PC-3 (cell line): ENCODE results near the gene DUSP28. TPM values are rescaled to one million over a fixed set of nuclear protein-coding genes. Genes with fewer than 3 reads are reported as not detected.

Experiments used
- ATAC-seq: fragments of 200-7000 bp; cut with Tn5 transposase; 2 replicates; pipeline ENCODE4 v1.9.1; 2020; ENCODE audit warnings: mild to moderate bottlenecking, moderate library complexity
- BruUV-seq: library from RNA; stranded (reverse); fragments of 400-500 nt; replicated peaks from 2 replicates; lab custom pipeline; 2021; lab: Mats Ljungman, UMichigan
- CTCF ChIA-PET: fragments of 300-600 bp; sonication (Branson Sonifier 250); formaldehyde crosslinking; loops from one replicate; lab custom pipeline; 2022; ENCODE audit warnings: antibody characterized with exemption; lab: Charles Lee
- POLR2A ChIA-PET: fragments of 300-600 bp; sonication (Branson Sonifier 250); formaldehyde crosslinking; loops from one replicate; lab custom pipeline; 2022; ENCODE audit warnings: antibody characterized with exemption; ENCODE audit not compliant: unreplicated experiment; lab: Charles Lee
- DNase-seq: peaks from one replicate; pipeline ENCODE4 v3.0.0-alpha.2; 2015
- H2AFZ ChIP-seq: fragments of 300-600 bp; sonication (generic); 2 replicates; pipeline ENCODE4 v1.6.0; 2016; ENCODE audit warnings: antibody characterized with exemption, low read length
- H3F3A ChIP-seq: fragments of 300-600 bp; sonication (generic); one replicate; pipeline ENCODE4 v1.6.0; 2017; ENCODE audit warnings: antibody characterized with exemption, low read length, control low read depth, mild to moderate bottlenecking; ENCODE audit not compliant: unreplicated experiment
- H3K27ac ChIP-seq: fragments of 300-600 bp; sonication (generic); 2 replicates; pipeline ENCODE4 v1.5.1; 2016; ENCODE audit warnings: mild to moderate bottlenecking, low read length
- H3K27me3 ChIP-seq: fragments of 300-600 bp; sonication (generic); 2 replicates; pipeline ENCODE4 v1.6.1; 2016; ENCODE audit warnings: low read length, mixed read lengths
- H3K36me3 ChIP-seq: fragments of 300-600 bp; sonication (generic); 2 replicates; pipeline ENCODE4 v1.6.1; 2016; ENCODE audit warnings: low read depth, mixed run types, low read length, mixed read lengths
- H3K4me1 ChIP-seq: fragments of 300-600 bp; sonication (generic); 2 replicates; pipeline ENCODE4 v1.5.1; 2016; ENCODE audit warnings: low read length; ENCODE audit not compliant: insufficient read depth
- H3K4me2 ChIP-seq: fragments of 300-600 bp; sonication (generic); 2 replicates; pipeline ENCODE4 v1.6.0; 2016; ENCODE audit warnings: low read length
- H3K4me3 ChIP-seq: fragments of 300-600 bp; sonication (generic); 2 replicates; pipeline ENCODE4 v1.5.1; 2016; ENCODE audit warnings: mild to moderate bottlenecking, low read length, mixed read lengths
- H3K79me2 ChIP-seq: fragments of 300-600 bp; sonication (generic); 2 replicates; pipeline ENCODE4 v1.6.1; 2017; ENCODE audit warnings: low read length, mixed read lengths
- H3K9ac ChIP-seq: fragments of 300-600 bp; sonication (generic); 2 replicates; pipeline ENCODE4 v1.6.0; 2016; ENCODE audit warnings: mild to moderate bottlenecking, low read length
- H3K9me2 ChIP-seq: fragments of 300-600 bp; sonication (generic); replicated peaks from 2 replicates; pipeline ENCODE4 v1.6.1; 2016; ENCODE audit warnings: mixed run types, low read length, mixed read lengths
- H3K9me3 ChIP-seq: fragments of 300-600 bp; sonication (generic); 2 replicates; pipeline ENCODE4 v1.6.1; 2016; ENCODE audit warnings: low read length, mixed read lengths
- H4K20me1 ChIP-seq: fragments of 300-600 bp; sonication (generic); 2 replicates; pipeline ENCODE4 v1.6.1; 2016; ENCODE audit warnings: low read length, mixed read lengths
- EZH2 ChIP-seq: fragments of 300-600 bp; sonication (generic); IDR thresholded peaks from one replicate; pipeline ENCODE4 v1.6.1; 2017; ENCODE audit warnings: antibody characterized with exemption, mild to moderate bottlenecking, low read length; ENCODE audit not compliant: unreplicated experiment
- EZH2phosphoT487 ChIP-seq: fragments of 300-600 bp; sonication (generic); IDR thresholded peaks from 2 replicates; pipeline ENCODE4 v1.6.1; 2018; ENCODE audit warnings: mild to moderate bottlenecking, antibody characterized with exemption, low read length, borderline replicate concordance
- intact Hi-C: fragments of 100-400 bp; cut with micrococcal nuclease; formaldehyde crosslinking; loops from 2 replicates; pipeline ENCODE4 v1.9.0; 2023
- total RNA-seq: library from RNA; depleted of rRNA; stranded (reverse); fragments of >200 nt; gene quantifications from 2 replicates; pipeline ENCODE4 v1.2.3, GENCODE V29; 2014
- TF ChIP-seq, protein P1 (sequence below): fragments of 300-600 bp; sonication (generic); conservative IDR thresholded peaks from 2 replicates; pipeline ENCODE4 v1.5.1; 2017; ENCODE audit warnings: antibody characterized with exemption, low read depth, mild to moderate bottlenecking, low read length

DUSP28 gene
- total RNA-seq, 1 experiment from 2014 or later = 8.3 TPM

DNA sequence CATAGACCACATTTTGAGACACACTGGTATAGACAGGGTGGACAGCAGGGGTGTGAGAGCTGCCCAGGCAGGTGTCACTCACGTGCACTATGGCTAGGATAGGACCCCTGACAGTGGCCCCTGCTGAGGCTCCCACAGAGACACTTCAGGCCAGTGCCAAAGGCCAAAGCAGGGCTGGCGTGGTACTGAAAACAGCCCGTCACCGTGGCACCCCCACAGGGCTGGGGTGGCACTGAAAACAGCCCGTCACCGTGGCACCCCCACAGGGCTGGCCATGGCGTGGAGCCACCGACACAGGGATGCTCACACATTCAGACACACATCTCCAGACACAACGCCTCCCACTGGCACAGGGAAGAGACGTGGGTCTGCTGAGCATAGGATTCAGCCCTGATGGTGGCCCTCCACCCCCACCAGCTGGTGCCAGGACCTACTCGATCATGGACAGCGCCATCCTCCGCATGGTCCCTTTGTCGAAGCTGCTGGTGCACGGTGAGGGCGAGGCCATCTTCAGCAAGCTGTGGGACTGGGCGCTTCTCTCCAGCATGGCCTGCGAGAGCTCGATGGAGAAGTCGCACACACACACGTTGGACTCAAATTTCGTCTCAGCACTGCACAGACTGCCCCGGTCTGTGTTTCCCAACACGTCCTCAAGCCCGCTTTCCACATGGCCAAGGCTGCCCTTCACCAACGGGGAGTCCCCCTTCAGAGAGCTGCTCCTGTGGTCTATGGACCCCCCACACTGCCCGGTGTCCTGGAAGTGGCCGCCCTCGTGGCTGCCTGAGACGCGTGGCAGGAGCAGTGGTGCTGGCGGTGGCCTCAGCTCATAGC is 36.5 kb upstream of the DUSP28 start:
- no peaks in the 10 kb centered on the region for H3F3A ChIP-seq
- H3K27ac ChIP-seq = no peak overlapping the region
- no TSS peak for BruUV-seq
- no peaks in the 10 kb centered on the region for H4K20me1 ChIP-seq
- H3K4me2 ChIP-seq = no peak overlapping the region
- no peaks in the 10 kb centered on the region for H3K9me2 ChIP-seq
- H3K9me3 ChIP-seq = peaks cover 9% of the 10 kb centered on the region; the same call in 1 of the 2 replicates
- TF ChIP-seq EZH2 (no peak), EZH2phosphoT487 (no peak)
- TF ChIP-seq, protein P1, sequence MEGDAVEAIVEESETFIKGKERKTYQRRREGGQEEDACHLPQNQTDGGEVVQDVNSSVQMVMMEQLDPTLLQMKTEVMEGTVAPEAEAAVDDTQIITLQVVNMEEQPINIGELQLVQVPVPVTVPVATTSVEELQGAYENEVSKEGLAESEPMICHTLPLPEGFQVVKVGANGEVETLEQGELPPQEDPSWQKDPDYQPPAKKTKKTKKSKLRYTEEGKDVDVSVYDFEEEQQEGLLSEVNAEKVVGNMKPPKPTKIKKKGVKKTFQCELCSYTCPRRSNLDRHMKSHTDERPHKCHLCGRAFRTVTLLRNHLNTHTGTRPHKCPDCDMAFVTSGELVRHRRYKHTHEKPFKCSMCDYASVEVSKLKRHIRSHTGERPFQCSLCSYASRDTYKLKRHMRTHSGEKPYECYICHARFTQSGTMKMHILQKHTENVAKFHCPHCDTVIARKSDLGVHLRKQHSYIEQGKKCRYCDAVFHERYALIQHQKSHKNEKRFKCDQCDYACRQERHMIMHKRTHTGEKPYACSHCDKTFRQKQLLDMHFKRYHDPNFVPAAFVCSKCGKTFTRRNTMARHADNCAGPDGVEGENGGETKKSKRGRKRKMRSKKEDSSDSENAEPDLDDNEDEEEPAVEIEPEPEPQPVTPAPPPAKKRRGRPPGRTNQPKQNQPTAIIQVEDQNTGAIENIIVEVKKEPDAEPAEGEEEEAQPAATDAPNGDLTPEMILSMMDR = no peak
- H2AFZ ChIP-seq = no peak overlapping the region
- H3K27me3 ChIP-seq = no peaks in the 10 kb centered on the region
- H3K4me1 ChIP-seq = no peaks in the 10 kb centered on the region
- no peak for DNase-seq
- no peaks in the 10 kb centered on the region for H3K79me2 ChIP-seq
- ChIA-PET CTCF (interaction anchor here (1.7 kb wide), 1 partner anchor 10 kb away, joined by 3 read pairs; no protein-coding TSS in a partner anchor), POLR2A (no interaction called here)
- H3K4me3 ChIP-seq = no peak overlapping the region
- H3K36me3 ChIP-seq = peaks cover 38% of the 10 kb centered on the region
- intact Hi-C loops = no loop called here
- H3K9ac ChIP-seq = no peak overlapping the region
- no peak for ATAC-seq

DNA sequence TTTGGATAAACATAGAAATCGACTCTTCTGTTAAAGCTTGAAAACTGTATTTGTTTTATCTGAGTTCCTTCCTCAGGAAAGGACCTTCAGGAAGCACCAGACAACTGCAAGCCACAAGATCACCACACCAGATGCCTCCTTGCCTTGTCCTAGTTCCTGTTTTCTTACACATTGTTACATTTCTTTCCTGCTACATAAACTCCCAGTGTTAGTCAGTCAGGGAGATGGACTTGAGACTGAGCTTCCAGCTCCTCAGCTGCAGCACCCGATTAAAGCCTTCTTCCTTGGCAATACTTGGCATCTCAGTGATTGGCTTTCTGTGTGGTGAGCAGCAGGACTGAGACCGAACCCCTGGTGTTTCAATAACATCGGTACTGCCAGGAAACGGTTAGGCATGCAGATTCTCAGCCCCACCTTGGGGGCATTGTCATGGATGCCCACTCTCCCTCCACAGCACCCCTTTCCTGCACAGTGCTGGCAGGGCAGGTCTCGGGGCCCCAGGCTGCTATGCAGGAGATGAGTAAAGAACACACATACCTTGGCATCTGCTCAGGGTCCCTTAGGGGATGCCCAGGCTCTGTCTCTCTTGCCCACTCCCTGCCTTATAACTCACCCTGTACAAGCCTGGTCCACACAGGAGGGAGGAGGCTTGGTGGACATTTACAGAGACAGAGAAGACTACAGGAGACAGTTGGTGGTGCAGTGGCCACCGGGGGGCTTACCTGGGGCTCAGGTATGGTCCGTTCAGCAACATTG is 35.0 kb upstream of the DUSP28 start:
- H4K20me1 ChIP-seq = no peaks in the 10 kb centered on the region
- no peak overlapping the region for H3K9ac ChIP-seq
- no peak overlapping the region for H3K4me2 ChIP-seq
- TF ChIP-seq, protein P1 = no peak
- TF ChIP-seq EZH2 = no peak
- no peak for TF ChIP-seq EZH2phosphoT487
- H3K9me2 ChIP-seq = no peaks in the 10 kb centered on the region
- no peak overlapping the region for H3K27ac ChIP-seq
- H3K4me1 ChIP-seq = no peaks in the 10 kb centered on the region
- no peak overlapping the region for H3K4me3 ChIP-seq
- intact Hi-C loops = no loop called here
- DNase-seq (no peak), ATAC-seq (no peak)
- H3K36me3 ChIP-seq = peaks cover 38% of the 10 kb centered on the region
- BruUV-seq = no TSS peak
- ChIA-PET POLR2A (no interaction called here), CTCF (interaction anchor here (1.7 kb wide), 1 partner anchor 11 kb away, joined by 3 read pairs; no protein-coding TSS in a partner anchor)
- no peaks in the 10 kb centered on the region for H3F3A ChIP-seq
- H2AFZ ChIP-seq = no peak overlapping the region
- H3K27me3 ChIP-seq = no peaks in the 10 kb centered on the region
- H3K79me2 ChIP-seq = no peaks in the 10 kb centered on the region
- H3K9me3 ChIP-seq = peaks cover 9% of the 10 kb centered on the region; the same call in 1 of the 2 replicates
